AG04450 (cell line): ENCODE results near the gene IL18RAP. TPM values are rescaled to one million over a fixed set of nuclear protein-coding genes. Genes with fewer than 3 reads are reported as not detected.

Experiments
- CTCF ChIA-PET: fragments of 300-600, 350-600 bp; formaldehyde crosslinking; extraction: SDS; loops from one replicate; lab custom pipeline; 2022; ENCODE audit warnings: antibody characterized with exemption, inconsistent platforms; lab: Charles Lee
- POLR2A ChIA-PET: fragments of 350-600 bp; formaldehyde crosslinking; extraction: SDS; loops from one replicate; lab custom pipeline; 2021; ENCODE audit warnings: antibody characterized with exemption, inconsistent platforms; lab: Yijun Ruan, JAX
- DNase-seq: peaks from one replicate; pipeline ENCODE4 v3.0.0-alpha.2; 2011; ENCODE audit warnings: low read depth, low spot score
- H3K27ac ChIP-seq: one replicate; pipeline ENCODE4 v1.5.1; 2012; ENCODE audit warnings: low read depth, low read length, control low read depth
- H3K27me3 ChIP-seq: one replicate; pipeline ENCODE4 v1.6.0; 2012; ENCODE audit warnings: low read length; ENCODE audit not compliant: control insufficient read depth, insufficient read depth
- H3K4me3 ChIP-seq: 2 replicates; pipeline ENCODE4 v1.5.1; 2011; ENCODE audit warnings: mild to moderate bottlenecking, low read depth, low read length, control low read depth
- H3K9me3 ChIP-seq: 2 replicates; pipeline ENCODE4 v1.5.1; 2012; ENCODE audit warnings: low read length; ENCODE audit not compliant: control insufficient read depth, insufficient read depth
- polyA plus RNA-seq: library from polyadenylated mRNA; depleted of rRNA; stranded (reverse); fragments of >200 nt; gene quantifications from 2 replicates; pipeline ENCODE4 v1.2.3, GENCODE V29; 2011
- TF ChIP-seq, protein P1 (sequence below): IDR thresholded peaks from 2 replicates; pipeline ENCODE4 v1.5.1; 2011; ENCODE audit warnings: low read depth, low read length, control low read depth, inconsistent platforms

Gene IL18RAP
- polyA plus RNA-seq, 1 experiment = 0.10 TPM

DNA sequence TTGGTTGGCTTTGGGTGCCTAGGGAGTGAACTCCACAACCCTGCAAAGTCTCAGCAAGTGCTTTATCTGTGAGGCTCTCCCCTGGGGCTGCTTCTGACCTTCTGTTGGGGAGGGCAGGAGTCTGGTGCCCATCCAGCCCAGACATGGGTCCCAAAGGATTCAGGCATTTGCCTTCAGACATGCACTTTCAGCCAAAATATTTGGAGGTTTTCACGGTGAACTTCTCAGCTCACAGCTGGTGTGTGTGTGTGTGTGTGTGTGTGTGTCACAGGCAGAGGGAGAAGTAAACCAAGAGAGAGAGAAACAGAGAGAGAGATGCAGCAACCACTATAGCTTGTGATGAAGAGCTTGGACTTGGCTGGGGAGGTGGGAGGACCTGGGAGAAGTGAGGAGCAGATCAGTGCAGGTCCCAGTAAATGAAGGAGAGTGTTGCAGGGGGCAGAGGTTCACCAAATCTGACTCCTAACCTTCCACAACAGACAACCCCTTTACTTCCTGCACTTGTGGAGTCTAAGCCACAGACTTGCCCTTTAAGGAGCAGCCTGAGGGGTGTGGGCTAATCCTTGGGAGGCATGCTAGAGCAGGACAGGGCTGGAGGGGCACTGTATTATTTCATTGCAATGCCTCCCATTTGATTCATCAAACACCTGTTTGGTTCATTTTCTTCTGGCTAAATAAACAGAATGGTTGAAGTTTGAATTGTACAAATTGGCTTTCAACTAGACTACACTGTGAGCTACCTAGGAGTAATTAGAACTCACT, 64.2 kb downstream of the IL18RAP start:
- POLR2A ChIA-PET = no interaction called here
- H3K27me3 ChIP-seq = peaks cover 18% of the 10 kb centered on the region
- TF ChIP-seq, protein P1, sequence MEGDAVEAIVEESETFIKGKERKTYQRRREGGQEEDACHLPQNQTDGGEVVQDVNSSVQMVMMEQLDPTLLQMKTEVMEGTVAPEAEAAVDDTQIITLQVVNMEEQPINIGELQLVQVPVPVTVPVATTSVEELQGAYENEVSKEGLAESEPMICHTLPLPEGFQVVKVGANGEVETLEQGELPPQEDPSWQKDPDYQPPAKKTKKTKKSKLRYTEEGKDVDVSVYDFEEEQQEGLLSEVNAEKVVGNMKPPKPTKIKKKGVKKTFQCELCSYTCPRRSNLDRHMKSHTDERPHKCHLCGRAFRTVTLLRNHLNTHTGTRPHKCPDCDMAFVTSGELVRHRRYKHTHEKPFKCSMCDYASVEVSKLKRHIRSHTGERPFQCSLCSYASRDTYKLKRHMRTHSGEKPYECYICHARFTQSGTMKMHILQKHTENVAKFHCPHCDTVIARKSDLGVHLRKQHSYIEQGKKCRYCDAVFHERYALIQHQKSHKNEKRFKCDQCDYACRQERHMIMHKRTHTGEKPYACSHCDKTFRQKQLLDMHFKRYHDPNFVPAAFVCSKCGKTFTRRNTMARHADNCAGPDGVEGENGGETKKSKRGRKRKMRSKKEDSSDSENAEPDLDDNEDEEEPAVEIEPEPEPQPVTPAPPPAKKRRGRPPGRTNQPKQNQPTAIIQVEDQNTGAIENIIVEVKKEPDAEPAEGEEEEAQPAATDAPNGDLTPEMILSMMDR = no peak
- DNase-seq = no peak
- H3K9me3 ChIP-seq = no peaks in the 10 kb centered on the region
- CTCF ChIA-PET = interaction anchor here (0.7 to 2.1 kb wide), 4 partner anchors 14 to 129 kb away, joined by 3 to 17 read pairs (median 10); partner anchors contain the start of gene SLC9A4
- H3K4me3 ChIP-seq = no peak overlapping the region
- H3K27ac ChIP-seq = no peak overlapping the region

DNA sequence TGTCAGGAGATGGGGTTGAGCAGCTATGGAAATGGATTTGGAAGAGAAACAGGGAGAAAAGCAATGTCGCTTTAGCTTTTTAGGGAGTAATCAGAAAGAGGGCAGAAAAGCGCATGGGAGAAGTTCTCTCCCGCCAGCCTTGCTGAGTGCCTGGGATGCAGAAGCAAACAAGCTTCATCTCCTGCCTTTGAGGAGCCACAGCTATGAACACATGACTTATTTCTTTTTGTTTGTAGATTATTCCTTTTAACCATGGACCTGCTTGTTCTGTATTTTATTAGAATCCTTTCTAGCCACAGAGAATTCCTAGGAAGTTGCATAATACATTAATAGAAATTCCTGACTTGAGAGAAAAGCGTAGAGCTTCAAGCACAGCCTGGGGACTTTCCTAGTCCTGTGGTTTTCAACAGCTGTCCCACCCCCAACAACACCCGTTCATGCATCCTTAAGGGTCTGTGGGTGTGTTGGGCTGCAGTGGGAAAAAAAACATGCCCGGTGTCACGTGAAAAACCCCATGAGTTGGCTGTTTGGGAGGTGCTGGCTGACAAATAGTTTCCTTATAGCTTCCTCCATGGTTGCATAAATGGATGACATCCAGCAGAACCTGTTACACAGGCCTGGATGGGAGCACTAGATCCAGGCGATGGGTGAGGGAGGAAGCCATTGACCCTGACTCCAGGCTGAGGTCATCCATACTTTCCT, 65.0 kb downstream of the IL18RAP start:
- peaks cover 18% of the 10 kb centered on the region for H3K27me3 ChIP-seq
- H3K27ac ChIP-seq = peak overlapping the region; percentile 39
- peak; percentile 34 for DNase-seq
- H3K9me3 ChIP-seq = no peaks in the 10 kb centered on the region
- no peak overlapping the region for H3K4me3 ChIP-seq
- TF ChIP-seq, protein P1 = no peak
- ChIA-PET CTCF (interaction anchor here (0.6 to 2.1 kb wide), 6 partner anchors 15 to 249 kb away, joined by 3 to 17 read pairs (median 4); partner anchors contain the start of gene SLC9A4), POLR2A (no interaction called here)

DNA sequence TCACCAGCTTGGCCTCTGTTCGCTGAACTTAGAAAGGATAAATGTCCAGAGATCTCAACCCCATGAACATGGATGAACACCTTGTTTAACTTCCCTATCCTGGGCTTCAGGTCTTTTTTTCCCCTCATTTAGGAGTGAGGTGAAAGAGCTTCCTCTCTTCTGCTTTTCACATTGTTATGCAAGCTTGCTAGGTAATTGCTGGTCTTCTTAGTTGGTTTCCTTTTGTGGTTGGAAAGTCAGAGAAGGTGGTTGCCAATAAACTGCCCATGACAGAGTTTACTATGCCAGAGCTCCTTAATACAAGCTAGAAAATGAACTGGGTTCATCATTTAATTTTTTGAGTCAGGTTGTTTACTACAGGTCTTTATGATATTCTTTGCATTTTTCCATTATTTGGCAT, 66.7 kb downstream of the IL18RAP start:
- TF ChIP-seq, protein P1 = no peak
- H3K27ac ChIP-seq = no peak overlapping the region
- POLR2A ChIA-PET = no interaction called here
- H3K4me3 ChIP-seq = no peak overlapping the region
- H3K9me3 ChIP-seq = no peaks in the 10 kb centered on the region
- no peak for DNase-seq
- CTCF ChIA-PET = interaction anchor here (3.9 kb wide), 1 partner anchor 17 kb away, joined by 14 read pairs; the partner anchor contains the start of gene SLC9A4
- H3K27me3 ChIP-seq = peaks cover 18% of the 10 kb centered on the region

DNA sequence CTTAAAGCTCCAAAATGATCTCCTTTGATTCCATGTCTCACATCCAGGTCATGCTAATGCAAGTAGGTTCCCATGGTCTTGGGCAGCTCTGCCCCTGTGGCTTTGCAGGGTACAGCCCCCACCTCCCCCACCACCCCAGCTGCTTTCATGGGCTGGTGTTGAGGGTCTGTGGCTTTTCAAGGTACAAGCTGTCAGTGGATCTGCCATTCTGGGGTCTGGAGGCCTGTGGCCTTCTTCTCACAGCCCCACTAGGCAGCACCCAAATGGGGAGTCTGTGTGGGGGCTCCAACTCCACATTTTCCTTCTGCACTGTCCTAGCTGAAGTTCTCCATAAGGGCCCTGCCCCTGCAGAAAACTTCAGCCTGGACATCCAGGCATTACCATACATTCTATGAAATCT, 69.0 kb downstream of the IL18RAP start:
- Histone ChIP-seq H3K27me3 (peaks cover 4% of the 10 kb centered on the region), H3K4me3 (no peak overlapping the region), H3K27ac (no peak overlapping the region), H3K9me3 (no peaks in the 10 kb centered on the region)
- TF ChIP-seq, protein P1 = no peak
- ChIA-PET POLR2A (no interaction called here), CTCF (interaction anchor here (0.5 to 3.9 kb wide), 2 partner anchors 19 to 178 kb away, joined by 6 to 14 read pairs; partner anchors contain the start of gene SLC9A4)
- no peak for DNase-seq
